ENCODE data around the gene PIK3R5.

GRCh38 chr17:8865385-8865784, 100.1 kb downstream of the PIK3R5 start:
- no peak for TF ChIP-seq POLR2A (IDR thresholded peaks at IDR 0.05)
- TF ChIP-seq CTCF (IDR thresholded peaks at IDR 0.05) = no peak

Measured in heart left ventricle (tissue), 13 donors.